K562 (cell line): ENCODE data around the gene SLC8A2. TPM values are rescaled to one million over a fixed set of nuclear protein-coding genes. Genes with fewer than 3 reads are reported as not detected.

Source experiments
- ATAC-seq: fragments of 200-7000 bp; cut with Tn5 transposase; 3 replicates; pipeline ENCODE4 v1.9.1; 2020; ENCODE audit warnings: moderate library complexity
- BruUV-seq: library from RNA; stranded (reverse); fragments of 400-500 nt; replicated peaks from 2 replicates; lab custom pipeline; 2021; lab: Mats Ljungman, UMichigan
- CTCF ChIA-PET: fragments of 300-600 bp; formaldehyde crosslinking; extraction: SDS; loops from one replicate; lab custom pipeline; 2021; ENCODE audit warnings: low intra/inter-chr PET ratio; lab: Yijun Ruan, JAX
- POLR2A ChIA-PET: fragments of 300-600, 350-650 bp; sonication (Branson Sonifier 250); formaldehyde crosslinking; extraction: SDS; loops from one replicate; lab custom pipeline; 2021; ENCODE audit warnings: antibody characterized with exemption, inconsistent platforms; lab: Yijun Ruan, JAX
- DNase-seq, 4 experiments: peaks; one replicate each; pipeline versions ENCODE4 v3.0.0 to v3.0.0-alpha.2; 2011 to 2018; ENCODE audit warnings: low spot score in 3 of 4, mixed read lengths in 3 of 4; ENCODE audit errors: extremely low read depth in 1 of 4
- FAIRE-seq: peaks from 2 replicates; lab custom pipeline; 2011; peaks lifted over from hg19 to GRCh38; lab: Jason Lieb, UNC
- H2AFZ ChIP-seq: 2 replicates; pipeline ENCODE4 v1.6.0; 2011; ENCODE audit warnings: low read depth, low read length, control low read depth, inconsistent platforms
- H3K27ac ChIP-seq: fragments of 200-600 bp; 3 replicates; pipeline ENCODE4 v1.8.0; 2011; ENCODE audit warnings: low read depth, mild to moderate bottlenecking, control low read depth, inconsistent platforms, low read length, moderate library complexity, mixed read lengths; ENCODE audit errors: extremely low read depth
- H3K27me3 ChIP-seq, 2 experiments: fragments of 300-600 bp in 1 of 2; 2 replicates in 1 of 2; 3 replicates in 1 of 2; pipeline versions ENCODE4 v1.6.0 to v1.8.0; 2011; ENCODE audit warnings: inconsistent platforms in 2 of 2, low read length in 2 of 2, mild to moderate bottlenecking in 1 of 2, mixed read lengths in 1 of 2, moderate library complexity in 1 of 2; ENCODE audit not compliant: control insufficient read depth in 2 of 2, insufficient read depth in 2 of 2
- H3K36me3 ChIP-seq: fragments of 300-600 bp; 3 replicates; pipeline ENCODE4 v1.8.0; 2011; ENCODE audit warnings: mild to moderate bottlenecking, low read length, inconsistent platforms; ENCODE audit not compliant: control insufficient read depth, insufficient read depth
- H3K4me1 ChIP-seq, 2 experiments: fragments of 200-600 bp in 1 of 2; replicated peaks in 1 of 2; 2 replicates in 1 of 2; 3 replicates in 1 of 2; pipeline versions ENCODE4 v1.5.1 to v1.8.0; 2011; ENCODE audit warnings: inconsistent platforms in 2 of 2, low read length in 2 of 2, mild to moderate bottlenecking in 1 of 2, mixed read lengths in 1 of 2, moderate library complexity in 1 of 2; ENCODE audit not compliant: control insufficient read depth in 2 of 2, insufficient read depth in 2 of 2
- H3K4me2 ChIP-seq: 2 replicates; pipeline ENCODE4 v1.6.1; 2011; ENCODE audit warnings: low read length, control low read depth, inconsistent platforms, mixed read lengths; ENCODE audit not compliant: insufficient read depth
- H3K4me3 ChIP-seq: fragments of 200-600 bp; sonication (generic), shearing (Covaris generic); 2 replicates; pipeline ENCODE4 v1.5.1; 2016; ENCODE audit warnings: control low read depth, inconsistent platforms
- H3K79me2 ChIP-seq: fragments of 200-600 bp; 3 replicates; pipeline ENCODE4 v1.8.0; 2011; ENCODE audit warnings: low read length, inconsistent platforms; ENCODE audit not compliant: control insufficient read depth, insufficient read depth
- H3K9ac ChIP-seq, 2 experiments: 2 replicates each; pipeline versions ENCODE4 v1.6.0 to v1.6.1; 2011; ENCODE audit warnings: low read depth in 2 of 2, low read length in 2 of 2, control low read depth in 1 of 2, inconsistent platforms in 1 of 2, mild to moderate bottlenecking in 1 of 2, mixed read lengths in 1 of 2; ENCODE audit not compliant: insufficient read depth in 1 of 2
- H3K9me1 ChIP-seq: one replicate; pipeline ENCODE4 v1.6.0; 2011; ENCODE audit warnings: inconsistent platforms, mild to moderate bottlenecking, low read length, moderate library complexity; ENCODE audit not compliant: control insufficient read depth, insufficient read depth
- H3K9me3 ChIP-seq: replicated peaks from 2 replicates; pipeline ENCODE4 v1.5.1; 2011; ENCODE audit warnings: low read depth, low read length, inconsistent platforms; ENCODE audit not compliant: control insufficient read depth, insufficient read depth
- H4K20me1 ChIP-seq: replicated peaks from 2 replicates; pipeline ENCODE4 v1.6.1; 2011; ENCODE audit warnings: low read length, inconsistent platforms, mixed read lengths; ENCODE audit not compliant: control insufficient read depth, insufficient read depth
- ELF4 ChIP-seq: fragments of 450-650 bp; formaldehyde crosslinking; IDR thresholded peaks from 2 replicates; pipeline ENCODE4 v1.4.0; 2022; ENCODE audit warnings: missing genetic modification characterization
- SIN3A ChIP-seq, 2 experiments: fragments of 150-350 bp in 1 of 2; IDR thresholded peaks; 2 replicates each; pipeline ENCODE4 v1.6.1; 2011 to 2016; ENCODE audit warnings: borderline replicate concordance in 2 of 2, low read depth in 2 of 2, low read length in 2 of 2, mild to moderate bottlenecking in 2 of 2, moderate library complexity in 2 of 2; ENCODE audit not compliant: control insufficient read depth in 1 of 2
- ZBTB11 ChIP-seq, 3 experiments: fragments of 200-800 bp in 1 of 3; fragments of 250-450 bp in 1 of 3; fragments of 450-650 bp in 1 of 3; sonication (Bioruptor Pico) in 1 of 3; sonication (Bioruptor generic) in 1 of 3; formaldehyde crosslinking in 1 of 3; IDR thresholded peaks; 2 replicates each; pipeline versions ENCODE4 v1.6.1 to v1.8.0; 2016 to 2022; ENCODE audit warnings: mild to moderate bottlenecking in 2 of 3, missing genetic modification characterization in 2 of 3, missing compliant biosample characterization in 1 of 3, moderate library complexity in 1 of 3
- ZNF197 ChIP-seq: fragments of 200-800 bp; sonication (Bioruptor generic); IDR thresholded peaks from 2 replicates; pipeline ENCODE4 v1.6.1; 2016; ENCODE audit warnings: low read depth, missing genetic modification characterization, missing compliant biosample characterization
- ZNF212 ChIP-seq: fragments of 450-650 bp; formaldehyde crosslinking; IDR thresholded peaks from 2 replicates; pipeline ENCODE4 v1.4.0; 2020; ENCODE audit warnings: mild to moderate bottlenecking
- ZNF282 ChIP-seq: sonication (generic); formaldehyde crosslinking; IDR thresholded peaks from 2 replicates; pipeline ENCODE4 v1.8.1; 2023; ENCODE audit warnings: missing genetic modification reagents
- WGBS: fragments of 100-300 bp; shearing (Covaris generic); methylation state at CpG from one replicate; pipeline ENCODE4 v1.1.6; 2016; ENCODE audit warnings: low coverage, mixed read lengths; ENCODE audit not compliant: insufficient coverage; ENCODE audit errors: missing lambda C conversion rate; 5-methylcytosine and 5-hydroxymethylcytosine counted together
- in situ Hi-C: fragments of 300-500 bp; cut with MboI; formaldehyde crosslinking; loops from 4 replicates; pipeline ENCODE4 v1.15.0; 2018; ENCODE audit warnings: inconsistent platforms, mixed read lengths
- intact Hi-C: fragments of 100-400 bp; cut with micrococcal nuclease; formaldehyde crosslinking; loops from 2 replicates; pipeline ENCODE4 v1.14.2; 2022
- polyA plus RNA-seq, 8 experiments: library from polyadenylated mRNA; depleted of rRNA in 4 of 8; stranded (reverse) in 5 of 8; unstranded in 3 of 8; fragments of >200 nt; fragmentation: Nextera tagmentation in 2 of 8; fragmentation: Illumina TruSeq in 1 of 8; extraction: Ambion mirVana in 2 of 8; extraction: Trizol in 1 of 8; gene quantifications; 2 replicates each; pipeline versions ENCODE4 v1.2.1 to v1.2.3, GENCODE V29; 2011 to 2014; ENCODE audit warnings: inconsistent platforms in 1 of 8, missing spikeins in 1 of 8
- total RNA-seq, 7 experiments: library from RNA; depleted of rRNA in 6 of 7; stranded (reverse); fragments of >200 nt in 6 of 7; fragmentation: Illumina TruSeq in 2 of 7; extraction: Trizol in 2 of 7; gene quantifications; 2 replicates each; pipeline versions ENCODE4 v1.2.1 to v1.2.3, GENCODE V29; 2011 to 2021; ENCODE audit warnings: low replicate concordance in 1 of 7

The SLC8A2 gene
- total and polyA plus RNA-seq, 9 of the 15 experiments (the other 6 are each of a cell fraction or from before 2014, with no cell fraction given) = 0.07 to 0.66 (median 0.24) TPM; not detected in 3

GRCh38 chr19:47476438-47476972, 4.8 kb upstream of the SLC8A2 start:
- DNase-seq (no peak), ATAC-seq (no peak), FAIRE-seq (no peak)
- H3K79me2 ChIP-seq = no peaks in the 10 kb centered on the region
- no peaks in the 10 kb centered on the region for H3K9me3 ChIP-seq
- intact Hi-C loops = no loop called here
- TF ChIP-seq SIN3A (IDR thresholded peaks at IDR 0.05; ENCODE audit: borderline replicate concordance in 2 of 2, control insufficient read depth in 1 of 2, low read depth in 2 of 2, low read length in 2 of 2) (no peak), ELF4 (no peak), ZNF282 (CRISPR knock-in tag) (no peak), ZNF197 (no peak), ZNF212 (CRISPR knock-in tag) (no peak), ZBTB11 (CRISPR knock-in tag; IDR thresholded peaks at IDR 0.05) (no peak)
- no peak overlapping the region for H3K27ac ChIP-seq
- in situ Hi-C loops = no loop called here
- no peaks in the 10 kb centered on the region for H3K27me3 ChIP-seq
- peaks cover 8 to 37% of the 10 kb centered on the region in 2 experiments; a peak in 4 of 5 replicates for H3K4me1 ChIP-seq
- H3K4me3 ChIP-seq = no peak overlapping the region
- WGBS = 48% methylated on average over 16 of the region's 17 CpGs
- H2AFZ ChIP-seq = no peak overlapping the region
- H3K9ac ChIP-seq = no peak overlapping the region
- H3K4me2 ChIP-seq = no peak overlapping the region
- peaks cover 4% of the 10 kb centered on the region; the same call in 1 of the 2 replicates for H4K20me1 ChIP-seq
- H3K36me3 ChIP-seq = no peaks in the 10 kb centered on the region
- H3K9me1 ChIP-seq = no peaks in the 10 kb centered on the region
- BruUV-seq = no TSS peak
- ChIA-PET POLR2A (interaction anchor here (0.6 to 0.7 kb wide), 2 partner anchors 132 to 188 kb away, joined by 3 read pairs; no protein-coding TSS in a partner anchor), CTCF (no interaction called here)
